Lower leg skin (tissue), 3 donors: ENCODE measurements around the gene ZNF618.

Experiments used
- CTCF ChIP-seq, 3 donors: fragments of 450-650 bp; IDR thresholded peaks; one replicate each; pipeline ENCODE4 v1.5.1; 2016; ENCODE audit warnings: antibody characterized with exemption in 3 of 3, mild to moderate bottlenecking in 3 of 3, moderate library complexity in 2 of 3
- POLR2A ChIP-seq, 2 donors: fragments of 450-650 bp; IDR thresholded peaks; one replicate each; pipeline ENCODE4 v1.6.1; 2016 to 2017; ENCODE audit warnings: antibody characterized with exemption in 2 of 2, mild to moderate bottlenecking in 1 of 2, moderate library complexity in 1 of 2

GRCh38 chr9:113966394-113966793, 90.3 kb downstream of the ZNF618 start:
- TF ChIP-seq CTCF (IDR thresholded peaks at IDR 0.05) (no peak), POLR2A (IDR thresholded peaks at IDR 0.05) (no peak)
